GM18517 (cell line): ENCODE data around the gene DCAF16.

Experiments used
- ATAC-seq: cut with Tn5 transposase; IDR thresholded peaks from one replicate; pipeline ENCODE4 v1.9.1; 2021; ENCODE audit warnings: mild to moderate bottlenecking, moderate library complexity; ENCODE audit not compliant: unreplicated experiment

Gene DCAF16

DNA sequence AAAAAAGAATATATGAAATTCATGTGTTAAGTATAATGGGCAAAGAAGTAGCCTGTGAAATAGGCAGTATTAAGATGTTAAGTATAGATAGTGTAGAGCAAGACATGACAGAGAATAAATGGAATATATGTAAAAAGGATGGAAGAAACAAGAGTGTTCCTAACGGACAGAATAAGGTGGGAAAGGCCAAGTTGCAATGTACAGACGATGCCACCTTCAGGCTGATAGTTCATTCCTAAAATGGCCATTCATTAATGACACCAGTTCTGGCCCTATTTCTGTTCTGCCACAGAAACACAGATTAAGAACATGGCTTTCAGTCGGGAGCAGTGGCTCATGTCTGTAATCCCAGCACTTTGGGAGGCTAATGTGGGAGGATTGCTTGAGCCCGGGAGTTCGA, 24.7 kb downstream of the DCAF16 start:
- ATAC-seq = no peak

- no peak for ATAC-seq
Measured at GRCh38 chr4:17781300-17782287, 29.0 kb downstream of the DCAF16 start, which contains the start of gene FAM184B. Gene FAM184B (minus strand): TSS chr4:17781621. CDS start chr4:17781299, 322 bp downstream.

- ATAC-seq = no peak
Measured at GRCh38 chr4:17780501-17781299, 29.9 kb downstream of the DCAF16 start.

GRCh38 chr4:17778431-17778830, 32.1 kb downstream of the DCAF16 start:
- ATAC-seq = no peak

GRCh38 chr4:17773135-17773698, 37.3 kb downstream of the DCAF16 start:
- no peak for ATAC-seq

DNA sequence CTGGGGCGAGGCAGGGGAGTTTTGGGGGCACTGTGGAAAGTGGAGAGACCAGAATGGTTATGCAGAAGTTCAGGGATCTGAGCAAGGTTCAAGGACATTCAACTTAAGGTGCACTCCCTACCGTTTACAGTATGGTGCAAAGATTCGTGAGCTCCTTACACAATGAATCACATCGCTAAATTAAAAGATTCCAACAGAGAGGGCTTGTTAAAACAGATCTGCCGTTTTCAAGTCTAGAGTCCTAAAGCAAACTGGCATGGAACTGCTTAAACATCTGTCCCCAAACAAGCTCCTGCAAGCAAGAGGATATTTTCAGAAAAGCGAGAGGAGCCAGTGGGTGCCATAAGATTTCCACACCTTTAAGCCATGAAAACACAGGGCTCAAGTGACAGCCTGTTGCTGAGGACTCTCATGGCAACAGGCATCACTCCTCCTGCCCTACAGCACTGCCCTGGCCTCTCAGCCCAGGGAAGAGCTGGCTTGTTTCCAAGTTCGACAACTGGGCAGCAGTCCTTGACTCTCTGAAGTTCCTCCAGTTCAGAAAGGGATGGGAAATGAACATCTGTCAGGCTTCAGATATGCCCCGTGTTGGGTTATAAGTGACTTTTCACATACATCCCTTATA, 39.2 kb downstream of the DCAF16 start:
- ATAC-seq = no peak

DNA sequence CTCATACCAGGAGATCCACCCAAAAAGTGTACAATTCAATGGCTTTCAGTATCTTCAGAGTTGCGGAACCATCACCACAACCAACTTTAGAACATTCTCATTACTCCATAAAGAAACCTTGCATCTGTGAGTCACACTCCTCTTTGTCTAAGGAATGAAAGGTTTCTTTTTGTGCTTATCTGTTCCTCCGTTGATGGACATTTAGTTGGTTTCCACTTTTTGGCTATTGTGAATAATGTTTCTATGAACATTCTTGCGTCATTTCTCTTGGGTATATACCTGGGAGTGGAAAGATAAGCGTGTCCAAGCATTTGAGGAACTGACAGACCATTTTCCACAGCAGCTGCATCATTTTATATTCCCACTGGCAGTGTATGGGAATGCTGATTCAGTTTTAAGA, 39.7 kb downstream of the DCAF16 start:
- ATAC-seq = no peak

DNA sequence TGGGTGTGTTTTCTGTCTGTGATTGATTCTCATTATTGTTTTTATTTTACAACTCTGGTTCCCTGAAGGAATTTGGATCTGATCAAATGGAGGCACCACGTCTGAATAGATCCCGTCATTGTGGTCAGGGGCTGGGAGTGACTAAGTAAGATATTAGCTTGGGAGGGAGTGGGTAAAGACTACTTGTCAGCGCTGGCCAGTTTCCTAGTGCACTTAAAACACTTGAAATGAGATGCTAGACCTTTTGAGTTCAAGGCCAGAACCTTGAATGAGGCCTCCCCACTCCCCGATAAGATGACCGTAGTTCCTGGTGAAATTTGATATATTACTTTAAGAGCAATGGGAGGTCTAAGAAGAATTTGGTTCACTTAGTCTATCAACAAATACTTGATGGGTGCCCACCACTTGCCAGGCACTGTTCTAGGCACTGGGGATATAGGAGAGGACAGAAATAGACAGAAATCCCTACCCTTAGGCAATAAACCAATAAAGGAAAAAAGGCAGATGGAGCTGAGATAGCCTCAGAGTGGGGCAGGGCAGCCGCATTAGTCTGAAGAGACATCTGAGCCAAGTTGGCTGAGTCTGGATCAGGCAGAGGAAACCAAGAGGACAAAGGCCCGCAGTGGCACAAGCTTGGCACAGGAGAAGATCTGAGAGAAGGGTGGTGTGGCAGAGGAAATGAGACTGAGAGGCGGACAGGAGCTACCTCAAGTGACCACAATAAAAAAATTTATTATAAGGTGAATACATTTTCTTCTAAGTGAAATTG, 41.0 kb downstream of the DCAF16 start:
- ATAC-seq = no peak

GRCh38 chr4:17766826-17767458, 43.6 kb downstream of the DCAF16 start:
- ATAC-seq = no peak

DNA sequence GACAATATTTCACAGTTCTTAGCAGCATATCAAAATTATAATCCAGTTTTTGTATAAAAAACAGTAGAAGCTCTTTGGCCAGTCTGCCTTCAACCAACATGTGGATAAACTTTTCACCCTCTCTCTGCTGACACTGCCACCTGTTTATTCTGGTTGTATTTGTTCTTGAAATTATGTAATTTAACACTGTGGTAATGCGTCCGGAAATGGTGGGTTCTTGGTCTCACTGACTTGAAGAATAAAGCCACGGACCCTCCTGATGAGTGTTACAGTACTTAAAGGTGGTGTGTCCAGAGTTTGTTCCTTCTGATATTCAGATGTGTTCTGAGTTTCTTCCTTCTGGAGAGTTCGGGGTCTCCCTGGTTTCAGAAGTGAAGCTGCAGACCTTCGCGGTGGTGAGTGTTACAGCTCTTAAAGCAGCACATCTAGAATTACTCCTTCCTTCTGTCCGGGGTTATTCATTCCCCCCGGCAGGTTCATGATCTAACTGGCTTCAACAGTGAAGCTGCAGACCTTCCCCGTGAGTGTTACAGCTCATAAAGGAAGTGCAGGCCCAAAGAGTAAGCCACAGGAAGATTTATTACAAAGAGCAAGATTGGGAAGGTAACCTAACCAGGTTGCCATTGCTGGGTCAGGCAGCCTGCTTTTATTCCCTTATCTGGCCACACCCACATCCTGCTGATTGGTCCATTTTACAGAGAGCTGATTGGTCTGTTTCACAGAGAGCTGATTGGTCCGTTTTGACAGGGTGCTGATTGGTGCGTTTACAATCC, 44.9 kb downstream of the DCAF16 start:
- ATAC-seq = no peak

GRCh38 chr4:17763931-17764330, 46.6 kb downstream of the DCAF16 start:
- no peak for ATAC-seq

- ATAC-seq = no peak
Measured at GRCh38 chr4:17763416-17763815, 47.1 kb downstream of the DCAF16 start.

DNA sequence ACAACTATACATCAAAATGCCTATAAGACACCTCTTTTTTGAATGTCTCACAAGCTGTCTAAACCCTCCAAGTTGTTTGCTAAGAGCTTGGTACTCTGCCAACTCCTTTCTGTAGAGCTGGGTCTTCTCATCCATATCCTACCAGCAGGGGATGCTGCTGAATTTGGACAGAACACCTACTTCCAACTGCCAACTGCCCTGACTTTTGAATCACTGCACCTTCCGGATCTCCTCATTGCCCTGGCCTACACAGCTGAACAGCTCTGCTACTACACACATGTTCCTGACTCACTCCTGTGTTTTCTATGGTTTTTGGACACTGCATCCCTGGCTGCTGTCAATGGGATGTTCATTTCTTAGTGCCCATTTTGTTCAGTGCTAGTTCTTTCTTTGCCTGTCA, 47.8 kb downstream of the DCAF16 start:
- no peak for ATAC-seq

DNA sequence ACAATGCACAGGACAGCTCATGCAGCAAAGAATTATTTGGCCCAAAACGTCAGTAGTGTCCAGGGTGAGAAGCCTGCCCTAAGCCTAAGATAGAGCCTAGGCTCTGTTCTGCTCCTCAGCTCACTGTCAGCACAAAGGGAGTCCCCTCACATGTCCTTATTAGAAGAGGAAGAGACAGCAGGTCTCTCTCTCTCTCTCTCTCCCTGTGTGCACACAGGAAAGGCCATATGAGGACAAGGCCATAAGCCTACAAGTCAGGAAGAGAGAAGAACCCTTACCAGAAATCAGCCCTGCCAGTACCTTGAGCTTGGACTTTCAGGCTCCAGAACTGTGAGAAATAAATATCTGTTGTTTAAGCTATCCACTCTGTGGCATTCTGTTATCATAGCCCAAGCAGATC, 49.5 kb downstream of the DCAF16 start:
- no peak for ATAC-seq

DNA sequence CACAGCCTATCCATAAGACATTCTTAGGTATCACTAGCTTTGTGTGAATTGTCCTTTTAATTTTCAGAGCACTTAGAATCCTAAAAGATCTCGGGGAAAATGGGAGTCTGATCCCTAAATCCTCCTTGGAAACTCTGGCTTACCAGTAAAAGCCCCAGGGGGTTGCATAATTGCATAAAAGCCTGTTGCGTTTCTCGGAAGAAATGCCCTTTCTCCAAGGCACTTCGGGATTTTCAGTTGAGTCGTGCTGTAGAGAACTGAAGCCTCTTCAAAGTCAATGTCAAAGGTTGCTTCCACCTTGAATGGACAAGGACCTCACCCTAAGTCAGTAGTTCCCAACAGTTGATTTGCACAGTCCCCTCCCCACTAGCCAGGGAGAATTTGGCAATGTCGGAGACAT, 49.9 kb downstream of the DCAF16 start:
- no peak for ATAC-seq

GRCh38 chr4:17758485-17758884, 52.1 kb downstream of the DCAF16 start:
- ATAC-seq = no peak

- no peak for ATAC-seq
Measured at GRCh38 chr4:17757621-17758020, 52.9 kb downstream of the DCAF16 start.

- no peak for ATAC-seq
Measured at GRCh38 chr4:17753646-17754045, 56.9 kb downstream of the DCAF16 start.
